ENCODE measurements around the gene C11orf52.

Gene C11orf52

DNA sequence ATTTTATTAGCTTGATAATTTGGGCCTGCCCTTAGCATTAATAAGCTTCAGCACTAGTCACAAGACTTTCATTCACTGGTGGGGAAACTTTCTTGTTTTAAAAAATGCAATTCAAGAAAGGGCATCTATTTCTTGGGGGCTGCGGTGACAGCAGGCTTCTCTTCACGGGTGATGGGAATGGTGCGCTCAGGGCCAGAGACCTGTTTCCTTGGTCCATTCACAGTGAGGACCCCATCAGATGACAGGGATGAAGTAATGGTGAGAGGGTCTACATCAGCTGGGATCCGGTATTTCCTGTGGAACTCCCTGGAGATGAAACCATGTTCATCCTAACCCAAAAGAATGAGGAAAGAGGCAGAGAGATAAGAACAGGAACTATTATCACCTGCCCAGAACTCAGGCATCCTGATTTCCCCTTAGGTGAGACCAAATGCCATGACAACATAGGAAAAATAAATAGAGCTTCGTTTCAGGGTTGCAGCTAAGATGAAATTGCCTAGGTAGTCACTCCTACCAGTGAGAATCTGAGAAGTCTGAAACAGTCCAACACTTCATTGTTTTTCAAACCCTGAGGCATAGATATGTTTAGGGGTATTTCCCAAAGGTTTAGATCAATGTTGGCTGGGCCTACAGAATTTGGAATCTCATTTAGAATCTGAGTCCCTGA is 9.9 kb upstream of the C11orf52 start:
- H3K9me3 Mint-ChIP-seq: no peaks in the 10 kb centered on the region
- H3K27ac Mint-ChIP-seq: no peak overlapping the region
- H3K36me3 Mint-ChIP-seq: no peaks in the 10 kb centered on the region
- H3K4me3 Mint-ChIP-seq: no peak overlapping the region
- DNase-seq (ENCODE audit: low spot score in 2 of 2) (peak in 1 of 2 donors; percentile 30), ATAC-seq (no peak)
- no peaks in the 10 kb centered on the region for H3K4me1 Mint-ChIP-seq

DNA sequence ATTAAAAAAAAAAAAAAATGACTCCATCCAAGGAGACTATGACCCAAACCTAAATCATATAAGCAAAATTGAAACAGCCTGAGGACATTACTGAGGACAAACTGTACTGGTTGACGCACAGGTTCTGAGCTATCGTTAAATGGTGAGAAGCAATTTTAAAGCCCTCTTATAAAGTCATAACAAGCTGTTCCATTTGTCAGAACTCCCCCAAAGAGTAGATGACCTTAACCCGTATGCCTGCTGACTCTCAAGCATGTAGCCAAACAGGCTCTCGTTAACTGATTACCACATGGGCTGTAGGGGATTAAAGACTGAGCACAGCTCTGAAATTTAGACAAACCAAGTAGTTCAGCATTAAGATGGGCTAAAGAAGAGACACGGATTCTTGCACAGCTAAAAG is 9.3 kb upstream of the C11orf52 start:
- DNase-seq (ENCODE audit: low spot score in 2 of 2) (peak in 1 of 2 donors; percentile 12), ATAC-seq (no peak)
- Mint-ChIP-seq H3K9me3 (no peaks in the 10 kb centered on the region), H3K27ac (no peak overlapping the region), H3K36me3 (no peaks in the 10 kb centered on the region), H3K4me1 (no peaks in the 10 kb centered on the region), H3K4me3 (no peak overlapping the region)

DNA sequence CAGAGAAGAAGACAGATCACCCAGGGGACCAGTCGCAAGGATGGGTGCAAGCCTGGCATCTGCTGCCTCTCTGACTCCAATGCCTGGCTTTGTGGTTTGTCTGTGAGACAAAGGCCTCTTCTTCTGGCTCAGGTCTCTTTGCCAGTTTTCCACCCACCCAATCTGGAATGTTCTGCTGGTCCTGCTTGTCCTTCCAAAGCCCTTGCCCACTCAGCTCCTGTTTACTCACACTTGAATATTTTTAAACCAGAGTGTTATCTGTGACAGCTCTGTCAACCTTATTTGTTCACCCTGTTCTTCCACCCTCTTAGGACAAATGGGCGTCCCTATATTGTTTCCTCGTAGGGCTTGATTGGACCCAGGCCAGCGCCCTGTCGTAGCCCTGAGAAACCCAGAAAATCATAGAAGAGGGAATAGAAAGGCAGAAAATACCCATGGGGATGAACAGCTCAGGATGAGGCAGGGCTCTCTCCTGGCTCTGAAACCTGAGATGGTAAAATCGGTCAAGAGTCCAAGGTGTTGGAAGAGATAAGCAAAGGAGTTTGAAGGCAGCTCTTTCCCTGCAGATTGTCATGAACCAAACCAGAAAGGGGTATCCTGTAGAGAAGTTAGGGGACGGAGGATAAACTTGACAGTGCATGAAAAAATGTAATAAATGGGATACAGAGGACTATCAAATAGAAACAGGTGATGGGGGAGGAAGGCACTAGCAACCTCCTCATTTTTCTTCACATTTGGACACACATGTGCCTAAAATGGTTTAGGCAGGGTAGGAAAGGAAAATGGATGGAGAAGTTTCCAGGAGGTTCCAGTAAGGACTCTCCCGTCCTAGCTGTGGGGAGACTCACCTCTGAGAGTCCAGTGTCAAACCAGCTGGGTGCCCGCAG is 7.8 kb upstream of the C11orf52 start:
- no peak overlapping the region for H3K4me3 Mint-ChIP-seq
- H3K4me1 Mint-ChIP-seq: no peaks in the 10 kb centered on the region
- ATAC-seq (no peak), DNase-seq (ENCODE audit: low spot score in 2 of 2) (peak in 1 of 2 donors; percentile 43)
- no peak overlapping the region for H3K27ac Mint-ChIP-seq
- H3K9me3 Mint-ChIP-seq: no peaks in the 10 kb centered on the region
- H3K36me3 Mint-ChIP-seq: no peaks in the 10 kb centered on the region

GRCh38 chr11:111911563-111912401 is 6.9 kb upstream of the C11orf52 start, which contains the start of gene CRYAB:
TSS of gene CRYAB (minus strand) at chr11:111911770. CDS start at chr11:111911724, 46 bp downstream.
- Mint-ChIP-seq H3K36me3 (no peaks in the 10 kb centered on the region), H3K4me3 (no peak within 1 kb of the TSS), H3K4me1 (no peaks in the 10 kb centered on the region), H3K9me3 (no peaks in the 10 kb centered on the region), H3K27ac (no peak within 1 kb of the TSS)
- ATAC-seq (no peak), DNase-seq (ENCODE audit: low spot score in 2 of 2) (peak in 1 of 2 donors; percentile 32)

- Mint-ChIP-seq H3K9me3 (no peaks in the 10 kb centered on the region), H3K4me1 (no peaks in the 10 kb centered on the region), H3K27ac (no peak within 1 kb of the TSS), H3K4me3 (no peak within 1 kb of the TSS), H3K36me3 (no peaks in the 10 kb centered on the region)
- DNase-seq (ENCODE audit: low spot score in 2 of 2) (peak in 1 of 2 donors; percentile 15), ATAC-seq (no peak)
These were observed 6.2 kb upstream of the C11orf52 start, which contains the start of gene HSPB2 for GRCh38 chr11:111912535-111912934. TSS of gene HSPB2 (plus strand) at chr11:111912734. CDS start at chr11:111912830, 96 bp downstream.

GRCh38 chr11:111913031-111913861 is 5.5 kb upstream of the C11orf52 start:
- H3K9me3 Mint-ChIP-seq: no peaks in the 10 kb centered on the region
- ATAC-seq (no peak), DNase-seq (ENCODE audit: low spot score in 2 of 2) (peak in 1 of 2 donors; percentile 35)
- no peak overlapping the region for H3K27ac Mint-ChIP-seq
- no peaks in the 10 kb centered on the region for H3K36me3 Mint-ChIP-seq
- H3K4me1 Mint-ChIP-seq: no peaks in the 10 kb centered on the region
- no peak overlapping the region for H3K4me3 Mint-ChIP-seq

GRCh38 chr11:111913997-111914396 is 4.7 kb upstream of the C11orf52 start:
- peak in 1 of 2 donors; percentile 18 for DNase-seq (ENCODE audit: low spot score in 2 of 2)
- no peaks in the 10 kb centered on the region for H3K9me3 Mint-ChIP-seq
- ATAC-seq: no peak
- no peaks in the 10 kb centered on the region for H3K4me1 Mint-ChIP-seq
- H3K4me3 Mint-ChIP-seq: no peak overlapping the region
- H3K27ac Mint-ChIP-seq: no peak overlapping the region
- H3K36me3 Mint-ChIP-seq: no peaks in the 10 kb centered on the region

DNA sequence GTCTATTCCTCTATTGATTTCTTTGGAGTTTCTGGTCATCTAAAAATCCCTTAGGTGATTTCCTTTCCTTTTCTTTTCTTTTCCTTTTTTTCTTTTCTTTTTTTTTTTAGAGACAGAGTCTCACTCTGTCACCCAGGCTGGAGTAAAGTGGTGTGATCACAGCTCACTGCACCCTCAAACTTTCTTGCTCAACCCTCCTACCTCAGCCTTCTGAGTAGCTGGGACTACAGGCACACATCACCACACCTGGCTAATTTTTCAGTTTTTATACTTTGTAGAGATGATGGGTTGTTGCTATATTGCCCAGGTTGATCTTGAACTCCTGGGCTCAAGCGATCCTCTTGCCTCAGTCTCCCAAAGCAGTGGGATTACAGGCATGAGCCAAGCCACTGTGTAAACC is 1.9 kb upstream of the C11orf52 start:
- no peaks in the 10 kb centered on the region for H3K36me3 Mint-ChIP-seq
- no peaks in the 10 kb centered on the region for H3K9me3 Mint-ChIP-seq
- no peak overlapping the region for H3K4me3 Mint-ChIP-seq
- no peak overlapping the region for H3K27ac Mint-ChIP-seq
- DNase-seq (ENCODE audit: low spot score in 2 of 2) (no peak), ATAC-seq (no peak)
- no peaks in the 10 kb centered on the region for H3K4me1 Mint-ChIP-seq

DNA sequence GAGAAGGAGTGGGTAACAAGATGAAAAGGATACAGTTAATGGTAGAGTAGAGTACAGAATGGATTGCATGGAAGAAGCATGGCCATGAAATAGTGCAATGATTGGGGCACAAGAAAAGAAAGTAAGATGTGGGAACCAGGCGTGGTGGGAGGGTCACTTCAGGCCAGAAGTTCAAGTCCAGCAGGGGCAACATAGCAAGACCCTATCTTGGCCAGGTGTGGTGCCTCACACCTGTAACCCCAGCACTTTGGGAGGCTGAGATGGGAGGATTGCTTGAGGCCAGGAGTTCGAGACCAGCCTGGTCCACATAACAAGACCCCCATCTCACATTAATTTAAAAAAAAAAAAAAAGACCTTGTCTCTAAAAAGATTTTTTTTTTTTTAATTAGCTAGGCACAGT is 1.4 kb upstream of the C11orf52 start:
- DNase-seq (ENCODE audit: low spot score in 2 of 2) (peak in 1 of 2 donors; percentile 30), ATAC-seq (no peak)
- H3K4me3 Mint-ChIP-seq: no peak overlapping the region
- no peaks in the 10 kb centered on the region for H3K36me3 Mint-ChIP-seq
- no peaks in the 10 kb centered on the region for H3K4me1 Mint-ChIP-seq
- no peak overlapping the region for H3K27ac Mint-ChIP-seq
- H3K9me3 Mint-ChIP-seq: no peaks in the 10 kb centered on the region

GRCh38 chr11:111917788-111918187 is 925 bp upstream of the C11orf52 start:
- H3K9me3 Mint-ChIP-seq: no peaks in the 10 kb centered on the region
- H3K4me3 Mint-ChIP-seq: no peak overlapping the region
- no peaks in the 10 kb centered on the region for H3K4me1 Mint-ChIP-seq
- no peak overlapping the region for H3K27ac Mint-ChIP-seq
- ATAC-seq (no peak), DNase-seq (ENCODE audit: low spot score in 2 of 2) (peak in 1 of 2 donors; percentile 2)
- H3K36me3 Mint-ChIP-seq: no peaks in the 10 kb centered on the region

GRCh38 chr11:111920908-111921307 is 2.2 kb downstream of the C11orf52 start:
- Mint-ChIP-seq H3K27ac (no peak overlapping the region), H3K4me1 (peaks cover 3% of the 10 kb centered on the region), H3K4me3 (no peak overlapping the region), H3K36me3 (no peaks in the 10 kb centered on the region), H3K9me3 (no peaks in the 10 kb centered on the region)
- ATAC-seq (no peak), DNase-seq (ENCODE audit: low spot score in 2 of 2) (no peak)

DNA sequence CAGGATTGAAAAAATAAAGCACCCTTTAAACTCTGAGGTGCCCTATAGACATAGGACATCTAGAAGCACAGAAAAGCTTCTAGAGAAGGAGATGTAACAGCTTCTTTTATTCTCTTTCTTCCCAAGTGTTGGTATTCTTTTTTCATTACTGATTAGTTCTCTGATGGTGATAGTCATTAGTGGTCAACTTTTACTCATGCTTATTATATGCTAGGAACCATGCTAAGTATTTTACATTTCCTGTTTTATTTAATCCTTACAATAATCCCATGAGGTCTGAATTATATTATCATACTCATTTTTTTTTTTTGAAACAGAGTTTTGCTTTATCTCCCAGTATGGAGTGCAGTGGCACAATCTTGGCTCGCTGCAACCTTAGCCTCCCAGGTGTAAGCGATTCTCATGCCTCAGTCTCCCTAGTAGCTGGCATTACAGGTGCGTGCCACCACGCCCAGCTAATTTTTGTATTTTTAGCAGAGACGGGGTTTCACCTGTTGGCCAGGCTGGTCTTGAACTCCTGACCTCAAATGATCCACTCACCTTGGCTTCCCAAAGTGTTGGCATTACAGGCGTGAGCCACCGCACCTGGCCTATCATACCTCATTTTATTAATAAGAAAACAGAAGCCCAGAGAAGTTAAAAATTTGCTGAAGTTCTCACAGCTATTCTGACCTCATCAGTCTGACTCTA is 3.0 kb downstream of the C11orf52 start:
- Mint-ChIP-seq H3K4me3 (no peak overlapping the region), H3K9me3 (no peaks in the 10 kb centered on the region), H3K4me1 (peaks cover 11% of the 10 kb centered on the region), H3K27ac (no peak overlapping the region), H3K36me3 (no peaks in the 10 kb centered on the region)
- no peak for ATAC-seq
- no peak for DNase-seq (ENCODE audit: low spot score in 2 of 2)

DNA sequence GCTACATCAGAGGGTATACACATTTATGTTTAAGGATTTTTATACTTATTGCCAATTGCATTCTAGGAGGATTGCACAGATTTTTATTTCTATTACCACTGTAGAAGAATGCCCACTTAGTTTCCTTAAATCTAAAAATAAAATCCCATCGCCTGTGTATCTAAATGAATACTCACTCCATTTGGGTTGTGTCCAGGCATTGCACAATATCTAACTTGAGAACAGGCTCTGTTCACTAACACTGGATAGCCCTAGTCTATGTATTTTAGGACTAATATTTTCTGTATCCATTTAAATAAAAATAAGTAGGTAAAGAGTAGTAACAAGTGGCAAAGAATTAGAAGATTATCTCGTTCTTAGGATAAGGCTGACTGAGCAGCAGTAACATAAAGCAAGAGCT is 4.1 kb downstream of the C11orf52 start:
- no peaks in the 10 kb centered on the region for H3K9me3 Mint-ChIP-seq
- DNase-seq (ENCODE audit: low spot score in 2 of 2): no peak
- no peak overlapping the region for H3K27ac Mint-ChIP-seq
- no peak for ATAC-seq
- no peak overlapping the region for H3K4me3 Mint-ChIP-seq
- H3K4me1 Mint-ChIP-seq: peaks cover 19% of the 10 kb centered on the region
- H3K36me3 Mint-ChIP-seq: no peaks in the 10 kb centered on the region

GRCh38 chr11:111923351-111923788 is 4.7 kb downstream of the C11orf52 start:
- DNase-seq (ENCODE audit: low spot score in 2 of 2) (no peak), ATAC-seq (no peak)
- Mint-ChIP-seq H3K4me1 (peaks cover 19% of the 10 kb centered on the region), H3K36me3 (no peaks in the 10 kb centered on the region), H3K27ac (no peak overlapping the region), H3K9me3 (no peaks in the 10 kb centered on the region), H3K4me3 (no peak overlapping the region)

Measured in stimulated activated effector memory CD8-positive, alpha-beta T cell treated with anti-CD3 and anti-CD28 coated beads, Interleukin-12 subunit alpha, Interleukin-12 subunit beta, amount 100 ng/mL, for 72 hours (primary cell).